ENCODE results near the gene H1-8.

H1-8 gene

DNA sequence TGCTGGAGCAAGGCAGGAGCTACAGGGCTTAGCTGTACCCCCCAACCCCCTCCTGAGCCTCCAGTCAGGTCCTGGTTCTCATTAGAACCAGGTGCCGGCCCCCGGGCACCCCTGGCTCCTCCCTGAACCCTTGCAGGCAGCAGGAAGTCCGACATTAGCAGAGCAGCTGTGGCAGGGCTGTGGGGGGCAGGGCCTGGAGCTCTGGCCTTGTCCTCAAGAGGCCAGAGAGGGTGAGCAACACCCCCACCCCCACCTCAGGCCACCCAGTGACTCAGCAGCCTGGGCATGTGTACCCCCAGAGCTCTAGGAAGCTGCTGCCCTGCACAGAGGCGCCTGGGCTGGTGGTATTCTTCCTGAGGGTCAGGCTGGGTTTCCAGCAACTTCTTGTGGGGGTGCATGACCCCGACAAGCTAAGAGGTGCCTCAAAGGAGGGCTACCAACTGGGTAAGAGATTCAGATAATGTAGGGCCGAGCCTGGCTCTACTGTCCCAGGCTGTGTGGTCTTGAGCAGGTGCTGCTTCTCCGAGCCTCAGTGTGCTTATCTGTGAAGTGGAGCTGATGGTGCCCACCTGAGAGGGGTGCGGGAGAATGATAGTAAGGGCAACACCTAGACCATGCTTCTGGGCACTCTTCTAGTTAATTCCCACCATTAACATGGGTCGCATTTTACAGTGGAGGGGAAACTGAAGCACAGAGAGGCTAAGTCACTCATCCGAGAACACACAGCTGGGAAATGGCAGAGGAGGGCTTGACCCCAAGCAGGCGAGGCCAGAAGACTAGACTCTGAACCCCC is 16.0 kb downstream of the H1-8 start:
- TF ChIP-seq TCF4 (CRISPR knock-in tag; IDR thresholded peaks at IDR 0.05; ENCODE audit: borderline replicate concordance) (peak; percentile 66; the same call in 1 of the 2 replicates), ZNF70 (CRISPR knock-in tag; IDR thresholded peaks at IDR 0.05) (no peak)
- TF ChIP-seq, protein P1, sequence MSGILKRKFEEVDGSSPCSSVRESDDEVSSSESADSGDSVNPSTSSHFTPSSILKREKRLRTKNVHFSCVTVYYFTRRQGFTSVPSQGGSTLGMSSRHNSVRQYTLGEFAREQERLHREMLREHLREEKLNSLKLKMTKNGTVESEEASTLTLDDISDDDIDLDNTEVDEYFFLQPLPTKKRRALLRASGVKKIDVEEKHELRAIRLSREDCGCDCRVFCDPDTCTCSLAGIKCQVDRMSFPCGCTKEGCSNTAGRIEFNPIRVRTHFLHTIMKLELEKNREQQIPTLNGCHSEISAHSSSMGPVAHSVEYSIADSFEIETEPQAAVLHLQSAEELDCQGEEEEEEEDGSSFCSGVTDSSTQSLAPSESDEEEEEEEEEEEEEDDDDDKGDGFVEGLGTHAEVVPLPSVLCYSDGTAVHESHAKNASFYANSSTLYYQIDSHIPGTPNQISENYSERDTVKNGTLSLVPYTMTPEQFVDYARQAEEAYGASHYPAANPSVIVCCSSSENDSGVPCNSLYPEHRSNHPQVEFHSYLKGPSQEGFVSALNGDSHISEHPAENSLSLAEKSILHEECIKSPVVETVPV (CRISPR knock-in tag; IDR thresholded peaks at IDR 0.05): no peak
- ATAC-seq: peak; percentile 58

DNA sequence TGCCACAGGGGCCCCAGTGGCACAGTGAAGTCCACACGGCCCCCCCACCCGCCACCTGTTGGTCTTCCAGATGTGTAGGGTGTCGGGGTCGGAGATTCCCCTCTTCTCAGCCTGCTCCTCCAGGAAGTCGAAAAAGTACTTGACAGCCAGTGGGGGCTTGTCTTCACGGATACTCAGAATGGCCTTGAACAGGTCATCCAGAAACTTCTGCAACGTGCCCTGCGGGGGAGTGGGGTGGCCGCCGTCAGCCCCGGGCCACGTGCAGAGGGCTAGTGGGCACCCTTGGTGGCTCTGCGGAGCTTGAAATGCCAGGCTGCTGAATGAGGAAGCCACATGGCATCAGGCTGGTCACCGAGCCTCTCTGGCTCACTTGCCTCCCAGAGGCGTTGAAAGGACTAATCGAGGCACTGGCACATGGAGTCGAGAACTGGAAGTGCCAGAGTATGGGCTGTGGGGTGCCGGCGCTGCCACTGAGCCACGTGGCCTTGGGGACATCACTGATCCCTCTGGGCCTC is 16.6 kb downstream of the H1-8 start:
- ATAC-seq: no peak
- TF ChIP-seq ARNTL (CRISPR knock-in tag; IDR thresholded peaks at IDR 0.05; ENCODE audit: borderline replicate concordance, low read depth) (no peak), PPARA (CRISPR knock-in tag; IDR thresholded peaks at IDR 0.05; ENCODE audit: borderline replicate concordance) (no peak), ZNF70 (CRISPR knock-in tag; IDR thresholded peaks at IDR 0.05) (no peak), SNAI2 (CRISPR knock-in tag; IDR thresholded peaks at IDR 0.05) (no peak), BACH2 (CRISPR knock-in tag; IDR thresholded peaks at IDR 0.05; ENCODE audit: borderline replicate concordance) (no peak)
- TF ChIP-seq, protein P2, sequence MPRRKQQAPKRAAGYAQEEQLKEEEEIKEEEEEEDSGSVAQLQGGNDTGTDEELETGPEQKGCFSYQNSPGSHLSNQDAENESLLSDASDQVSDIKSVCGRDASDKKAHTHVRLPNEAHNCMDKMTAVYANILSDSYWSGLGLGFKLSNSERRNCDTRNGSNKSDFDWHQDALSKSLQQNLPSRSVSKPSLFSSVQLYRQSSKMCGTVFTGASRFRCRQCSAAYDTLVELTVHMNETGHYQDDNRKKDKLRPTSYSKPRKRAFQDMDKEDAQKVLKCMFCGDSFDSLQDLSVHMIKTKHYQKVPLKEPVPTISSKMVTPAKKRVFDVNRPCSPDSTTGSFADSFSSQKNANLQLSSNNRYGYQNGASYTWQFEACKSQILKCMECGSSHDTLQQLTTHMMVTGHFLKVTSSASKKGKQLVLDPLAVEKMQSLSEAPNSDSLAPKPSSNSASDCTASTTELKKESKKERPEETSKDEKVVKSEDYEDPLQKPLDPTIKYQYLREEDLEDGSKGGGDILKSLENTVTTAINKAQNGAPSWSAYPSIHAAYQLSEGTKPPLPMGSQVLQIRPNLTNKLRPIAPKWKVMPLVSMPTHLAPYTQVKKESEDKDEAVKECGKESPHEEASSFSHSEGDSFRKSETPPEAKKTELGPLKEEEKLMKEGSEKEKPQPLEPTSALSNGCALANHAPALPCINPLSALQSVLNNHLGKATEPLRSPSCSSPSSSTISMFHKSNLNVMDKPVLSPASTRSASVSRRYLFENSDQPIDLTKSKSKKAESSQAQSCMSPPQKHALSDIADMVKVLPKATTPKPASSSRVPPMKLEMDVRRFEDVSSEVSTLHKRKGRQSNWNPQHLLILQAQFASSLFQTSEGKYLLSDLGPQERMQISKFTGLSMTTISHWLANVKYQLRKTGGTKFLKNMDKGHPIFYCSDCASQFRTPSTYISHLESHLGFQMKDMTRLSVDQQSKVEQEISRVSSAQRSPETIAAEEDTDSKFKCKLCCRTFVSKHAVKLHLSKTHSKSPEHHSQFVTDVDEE (CRISPR knock-in tag; IDR thresholded peaks at IDR 0.05): no peak
- TF ChIP-seq, protein P3, sequence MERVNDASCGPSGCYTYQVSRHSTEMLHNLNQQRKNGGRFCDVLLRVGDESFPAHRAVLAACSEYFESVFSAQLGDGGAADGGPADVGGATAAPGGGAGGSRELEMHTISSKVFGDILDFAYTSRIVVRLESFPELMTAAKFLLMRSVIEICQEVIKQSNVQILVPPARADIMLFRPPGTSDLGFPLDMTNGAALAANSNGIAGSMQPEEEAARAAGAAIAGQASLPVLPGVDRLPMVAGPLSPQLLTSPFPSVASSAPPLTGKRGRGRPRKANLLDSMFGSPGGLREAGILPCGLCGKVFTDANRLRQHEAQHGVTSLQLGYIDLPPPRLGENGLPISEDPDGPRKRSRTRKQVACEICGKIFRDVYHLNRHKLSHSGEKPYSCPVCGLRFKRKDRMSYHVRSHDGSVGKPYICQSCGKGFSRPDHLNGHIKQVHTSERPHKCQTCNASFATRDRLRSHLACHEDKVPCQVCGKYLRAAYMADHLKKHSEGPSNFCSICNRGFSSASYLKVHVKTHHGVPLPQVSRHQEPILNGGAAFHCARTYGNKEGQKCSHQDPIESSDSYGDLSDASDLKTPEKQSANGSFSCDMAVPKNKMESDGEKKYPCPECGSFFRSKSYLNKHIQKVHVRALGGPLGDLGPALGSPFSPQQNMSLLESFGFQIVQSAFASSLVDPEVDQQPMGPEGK (CRISPR knock-in tag; IDR thresholded peaks at IDR 0.05; ENCODE audit: borderline replicate concordance): no peak
- TF ChIP-seq, protein P4, sequence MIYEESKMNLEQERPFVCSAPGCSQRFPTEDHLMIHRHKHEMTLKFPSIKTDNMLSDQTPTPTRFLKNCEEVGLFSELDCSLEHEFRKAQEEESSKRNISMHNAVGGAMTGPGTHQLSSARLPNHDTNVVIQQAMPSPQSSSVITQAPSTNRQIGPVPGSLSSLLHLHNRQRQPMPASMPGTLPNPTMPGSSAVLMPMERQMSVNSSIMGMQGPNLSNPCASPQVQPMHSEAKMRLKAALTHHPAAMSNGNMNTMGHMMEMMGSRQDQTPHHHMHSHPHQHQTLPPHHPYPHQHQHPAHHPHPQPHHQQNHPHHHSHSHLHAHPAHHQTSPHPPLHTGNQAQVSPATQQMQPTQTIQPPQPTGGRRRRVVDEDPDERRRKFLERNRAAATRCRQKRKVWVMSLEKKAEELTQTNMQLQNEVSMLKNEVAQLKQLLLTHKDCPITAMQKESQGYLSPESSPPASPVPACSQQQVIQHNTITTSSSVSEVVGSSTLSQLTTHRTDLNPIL (CRISPR knock-in tag; IDR thresholded peaks at IDR 0.05; ENCODE audit: low read depth): no peak

DNA sequence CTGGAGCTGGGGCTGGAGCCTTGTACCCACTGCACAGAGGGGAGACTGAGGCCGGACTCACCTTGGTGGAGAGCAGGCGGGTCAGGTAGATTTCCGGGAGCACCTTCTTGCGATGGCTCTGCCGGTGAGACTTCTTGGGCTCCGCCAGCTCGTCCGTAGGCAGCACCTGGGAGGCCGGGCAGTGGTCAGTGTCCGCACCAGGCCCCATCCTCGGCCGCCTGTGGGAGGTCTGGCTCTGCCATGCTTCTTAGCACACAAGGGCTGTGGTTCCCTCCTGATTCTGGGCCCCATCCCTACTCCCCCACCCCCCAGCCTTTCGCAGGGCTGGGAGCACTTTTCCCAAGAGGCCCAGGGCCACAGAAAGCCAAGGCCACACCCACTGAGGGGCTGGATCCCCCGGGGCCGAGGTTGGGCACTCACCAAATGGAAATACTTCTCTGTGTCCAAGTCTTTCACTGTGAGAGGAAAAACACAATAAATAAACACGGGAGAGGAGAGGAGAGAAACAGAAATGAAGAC is 17.4 kb downstream of the H1-8 start:
- TF ChIP-seq ZFP30 (CRISPR knock-in tag; IDR thresholded peaks at IDR 0.05) (no peak), ZNF8 (CRISPR knock-in tag; IDR thresholded peaks at IDR 0.05) (no peak), BACH2 (CRISPR knock-in tag; IDR thresholded peaks at IDR 0.05; ENCODE audit: borderline replicate concordance) (no peak), ZNF70 (CRISPR knock-in tag; IDR thresholded peaks at IDR 0.05) (no peak), CSDC2 (CRISPR knock-in tag; IDR thresholded peaks at IDR 0.05) (no peak)
- peak; percentile 17 for ATAC-seq

DNA sequence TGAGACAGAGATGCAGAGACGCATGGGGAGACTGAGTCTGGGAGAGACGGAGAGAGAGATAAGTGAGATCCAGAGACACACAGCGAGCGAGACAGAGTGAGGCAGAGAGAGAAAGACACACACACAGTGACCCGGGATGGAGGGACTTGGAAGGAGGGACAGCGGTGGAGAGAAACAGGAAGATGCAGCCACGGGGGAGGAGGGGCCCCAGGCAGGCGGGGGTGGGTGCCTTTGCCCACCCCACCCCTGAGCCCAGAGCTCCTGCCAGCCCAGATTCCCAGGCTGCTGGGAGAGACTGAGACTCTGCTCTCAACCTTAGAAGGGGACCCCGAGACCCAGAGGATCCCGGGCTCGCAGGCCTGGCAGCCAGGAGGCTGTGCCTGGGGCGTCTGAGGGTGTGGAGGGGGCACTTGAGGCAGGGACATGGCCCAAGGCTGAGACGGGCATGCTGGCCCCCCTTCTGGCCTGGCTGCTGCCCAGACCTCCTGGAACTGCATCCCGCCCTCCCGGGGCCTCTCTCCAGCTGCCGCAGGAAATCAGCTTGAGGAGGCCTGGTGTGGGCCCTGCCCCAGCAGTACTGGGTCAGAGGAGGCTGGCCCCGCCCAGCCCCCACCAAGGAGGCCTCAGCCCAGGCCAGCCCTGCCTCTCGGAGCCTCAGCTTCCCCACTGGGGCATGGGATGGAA is 18.1 kb downstream of the H1-8 start:
- ATAC-seq: peak; percentile 89
- TF ChIP-seq CSDC2 (CRISPR knock-in tag; IDR thresholded peaks at IDR 0.05): no peak
- no peak for TF ChIP-seq PPARA (CRISPR knock-in tag; IDR thresholded peaks at IDR 0.05; ENCODE audit: borderline replicate concordance)
- TF ChIP-seq, protein P1 (CRISPR knock-in tag; IDR thresholded peaks at IDR 0.05): no peak
- TF ChIP-seq, protein P4 (CRISPR knock-in tag; IDR thresholded peaks at IDR 0.05; ENCODE audit: low read depth): no peak
- TF ChIP-seq OSR1 (CRISPR knock-in tag; IDR thresholded peaks at IDR 0.05): no peak
- no peak for TF ChIP-seq ZFP30 (CRISPR knock-in tag; IDR thresholded peaks at IDR 0.05)
- no peak for TF ChIP-seq BACH2 (CRISPR knock-in tag; IDR thresholded peaks at IDR 0.05; ENCODE audit: borderline replicate concordance)
- TF ChIP-seq ESRRG (CRISPR knock-in tag; IDR thresholded peaks at IDR 0.05): no peak
- TF ChIP-seq ZNF565 (CRISPR knock-in tag; conservative IDR thresholded peaks at IDR 0.05; ENCODE audit: low read depth): no peak
- TF ChIP-seq TOX (CRISPR knock-in tag; IDR thresholded peaks at IDR 0.05; ENCODE audit: borderline replicate concordance): no peak
- TF ChIP-seq ZFP3 (CRISPR knock-in tag; IDR thresholded peaks at IDR 0.05): peak; percentile 24; the same call in 1 of the 2 replicates
- TF ChIP-seq ZC3H10 (CRISPR knock-in tag; IDR thresholded peaks at IDR 0.05): no peak
- TF ChIP-seq, protein P5, sequence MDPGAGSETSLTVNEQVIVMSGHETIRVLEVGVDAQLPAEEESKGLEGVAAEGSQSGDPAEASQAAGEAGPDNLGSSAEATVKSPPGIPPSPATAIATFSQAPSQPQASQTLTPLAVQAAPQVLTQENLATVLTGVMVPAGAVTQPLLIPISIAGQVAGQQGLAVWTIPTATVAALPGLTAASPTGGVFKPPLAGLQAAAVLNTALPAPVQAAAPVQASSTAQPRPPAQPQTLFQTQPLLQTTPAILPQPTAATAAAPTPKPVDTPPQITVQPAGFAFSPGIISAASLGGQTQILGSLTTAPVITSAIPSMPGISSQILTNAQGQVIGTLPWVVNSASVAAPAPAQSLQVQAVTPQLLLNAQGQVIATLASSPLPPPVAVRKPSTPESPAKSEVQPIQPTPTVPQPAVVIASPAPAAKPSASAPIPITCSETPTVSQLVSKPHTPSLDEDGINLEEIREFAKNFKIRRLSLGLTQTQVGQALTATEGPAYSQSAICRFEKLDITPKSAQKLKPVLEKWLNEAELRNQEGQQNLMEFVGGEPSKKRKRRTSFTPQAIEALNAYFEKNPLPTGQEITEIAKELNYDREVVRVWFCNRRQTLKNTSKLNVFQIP (CRISPR knock-in tag; IDR thresholded peaks at IDR 0.05; ENCODE audit: borderline replicate concordance, low read depth): no peak
